Inflammatory macrophage treated with lipopolysaccharide for 4 hours (primary cell): ENCODE data around the gene GTF2E1.
"Not testable (repeated sequence)": the region's sequence is repeated elsewhere in the genome, so short reads cannot be mapped to it uniquely, and the experiment has no call there.

Experiments used
- DNase-seq: peaks from one replicate; pipeline ENCODE4 v3.0.0-alpha.2; 2020

Gene GTF2E1

DNA sequence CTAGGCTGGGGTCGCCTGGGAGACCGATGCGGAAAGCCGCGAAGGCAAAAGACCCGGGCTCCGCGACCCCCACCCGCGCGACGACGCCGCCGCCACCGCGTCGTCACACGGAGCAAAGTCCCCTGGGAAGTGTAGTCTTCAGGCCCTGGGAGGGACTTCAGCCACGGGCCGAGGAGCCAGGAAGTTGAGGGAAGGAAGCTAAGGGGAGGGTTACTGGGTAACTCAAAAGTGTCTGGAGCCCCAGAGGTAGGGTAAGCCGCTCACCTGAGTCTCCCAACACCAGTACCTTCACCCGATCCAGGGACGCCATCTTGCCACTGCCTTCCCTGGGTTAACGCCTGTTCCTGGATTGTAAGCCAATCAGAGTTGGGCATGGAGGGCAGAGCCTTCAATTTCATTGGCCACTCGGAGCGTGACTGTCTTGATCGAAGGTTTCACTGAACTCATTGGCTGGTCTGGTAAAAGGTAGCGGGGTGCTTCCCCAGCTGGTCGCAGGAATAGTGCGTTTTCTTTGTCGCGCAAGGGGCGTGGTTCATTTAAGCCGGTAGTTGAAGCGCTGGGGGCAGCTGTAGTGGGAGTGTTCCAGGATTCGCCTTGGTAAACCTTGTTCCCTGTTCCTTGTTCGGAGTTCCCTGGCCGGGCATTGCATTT is at the start of gene GTF2E1, which contains the start of gene RABL3:
TSS of gene GTF2E1 (plus strand) at position 547 of the 651 bp plus-strand sequence. CDS start 7,809 bp downstream, outside the sequence.
TSS of gene RABL3 (minus strand) at position 319 of the 651 bp plus-strand sequence. CDS start at position 310, 9 bp downstream.
- peak; percentile 99 for DNase-seq

DNA sequence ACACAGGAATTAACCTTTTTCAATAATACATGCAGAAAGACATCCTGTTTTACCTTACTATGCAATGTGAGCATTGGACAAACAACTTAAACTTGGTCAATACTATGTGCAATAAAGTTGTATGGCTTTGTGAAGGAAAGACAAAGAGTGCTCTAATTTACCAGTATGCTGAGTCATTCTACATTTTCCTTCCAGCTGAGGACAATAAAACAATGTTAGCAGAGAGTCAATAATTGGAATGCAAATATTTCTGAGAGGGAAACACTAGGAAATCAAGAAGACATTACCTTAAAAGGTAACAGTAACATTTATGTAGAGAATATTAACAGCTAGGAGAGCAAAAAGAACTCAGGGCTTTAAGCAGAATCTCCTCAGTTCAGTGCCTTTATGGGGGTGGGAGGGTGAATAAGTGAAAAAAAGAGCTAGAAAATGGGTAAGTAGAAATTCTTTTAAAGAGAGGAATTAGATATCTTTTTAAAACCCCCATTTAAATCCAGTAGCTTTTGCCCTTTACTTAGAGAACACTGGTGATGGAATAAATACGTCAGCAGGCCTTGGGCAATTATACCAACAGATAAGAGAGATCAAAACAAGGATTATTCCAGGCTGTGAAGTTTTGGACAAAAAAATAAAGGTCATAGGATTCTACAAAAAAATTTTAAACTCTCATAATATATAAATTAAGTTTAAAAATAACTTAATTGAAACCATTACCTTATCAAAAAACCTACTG is 48.9 kb upstream of the GTF2E1 start:
- no peak for DNase-seq

DNA sequence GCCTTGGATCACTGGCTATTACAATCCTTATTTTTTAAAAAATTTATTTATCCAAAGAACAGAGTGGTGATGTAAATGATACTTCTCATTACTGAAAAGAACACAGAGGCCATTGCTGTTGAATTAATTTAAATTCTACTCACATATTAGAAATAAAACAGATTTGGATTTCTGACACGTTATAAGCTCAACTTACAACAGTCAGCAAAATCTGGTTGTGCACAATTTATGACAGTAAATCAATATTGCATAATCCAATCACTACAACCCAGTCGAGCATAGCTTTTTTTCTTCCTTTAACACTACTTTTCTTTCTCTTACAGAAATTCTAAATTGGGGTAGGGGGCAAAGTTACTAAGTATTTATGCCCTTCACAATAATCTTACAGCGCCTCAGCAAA is 43.2 kb upstream of the GTF2E1 start:
- DNase-seq, result no peak

DNA sequence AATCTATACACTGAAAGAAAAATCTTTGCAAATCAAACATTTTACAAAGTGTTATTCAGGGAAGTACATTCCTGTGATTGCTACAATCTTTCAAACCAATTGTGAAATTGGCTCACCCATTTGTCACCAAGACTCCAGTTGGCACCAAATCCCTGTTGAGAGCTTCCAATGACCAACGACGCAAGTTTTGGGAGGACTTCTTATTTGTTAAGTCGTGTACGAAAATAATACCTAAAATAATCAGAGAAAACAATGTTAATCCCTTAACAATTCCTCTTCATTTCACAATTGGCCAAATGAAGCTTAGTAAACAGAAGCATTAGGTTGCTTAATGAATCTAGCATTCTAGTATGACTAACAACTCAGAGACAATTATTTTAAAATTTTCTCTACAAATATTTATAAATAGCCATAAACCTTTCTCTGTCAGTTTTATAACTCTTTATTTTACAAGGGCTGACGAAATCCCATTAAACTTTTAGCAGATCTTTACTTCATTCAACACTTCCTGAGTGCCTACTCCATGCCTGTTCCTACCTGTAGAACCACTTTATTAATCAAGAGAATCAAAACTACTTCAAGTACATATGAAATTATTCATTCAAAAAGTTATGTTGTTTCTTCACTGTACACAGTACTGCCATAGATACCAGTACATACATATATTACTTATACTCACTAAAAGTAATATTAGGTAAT is 36.5 kb upstream of the GTF2E1 start:
- DNase-seq, result peak; percentile 10

DNA sequence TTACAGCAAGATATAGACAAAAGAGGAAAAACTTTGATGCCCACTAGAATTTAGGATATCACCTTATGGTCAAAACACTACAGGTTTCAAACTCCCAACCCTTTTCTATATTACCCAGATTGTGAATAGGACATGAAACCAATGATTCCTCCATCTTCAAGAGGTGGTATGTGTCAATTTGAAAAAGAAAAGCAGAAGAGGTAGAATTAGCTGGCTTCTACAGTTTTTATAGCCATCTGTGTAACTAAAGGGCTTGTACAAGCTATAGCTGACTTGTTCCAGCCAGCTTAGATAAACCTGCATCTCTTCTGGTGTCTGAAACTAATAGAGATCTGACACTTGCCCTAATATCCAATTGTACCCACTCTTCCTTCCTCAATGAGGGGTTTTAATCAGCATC is 35.6 kb upstream of the GTF2E1 start:
- DNase-seq, result no peak

DNA sequence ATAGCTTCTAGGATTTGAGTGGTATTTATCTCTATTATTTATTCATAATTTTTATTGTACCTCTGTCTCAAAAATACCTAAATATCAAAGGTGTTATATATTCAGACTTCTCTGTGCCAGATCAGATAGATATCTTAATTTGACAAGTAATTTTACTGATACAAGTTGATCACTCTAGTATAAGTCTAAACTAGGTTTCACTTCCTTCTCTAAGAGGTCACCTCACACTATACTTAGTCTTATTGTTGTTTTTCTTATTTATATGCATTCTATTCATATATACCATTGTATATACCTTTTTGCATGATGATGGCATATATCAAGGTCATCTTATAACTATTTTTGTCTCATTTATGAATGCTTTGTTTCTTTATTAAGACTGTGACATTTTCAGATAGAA is 34.1 kb upstream of the GTF2E1 start:
- no peak for DNase-seq

DNA sequence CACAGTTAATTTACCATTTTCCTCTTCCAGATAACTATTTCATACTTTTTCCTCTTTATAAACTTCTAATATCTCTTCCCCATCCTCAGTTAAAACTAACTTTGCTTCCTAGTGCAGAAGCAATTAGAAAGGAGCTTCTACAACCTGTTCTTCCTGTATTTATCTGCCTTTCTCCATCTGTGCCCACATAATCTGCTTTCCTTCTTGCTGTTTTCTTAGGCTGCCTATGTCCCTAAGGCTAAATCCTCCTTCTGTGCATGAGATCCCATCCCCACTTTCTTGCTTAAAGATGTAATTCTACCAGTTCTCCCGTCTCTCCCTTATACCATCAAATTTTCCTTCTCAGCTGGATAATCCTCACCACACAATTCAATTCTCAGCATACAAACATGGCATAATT is 32.2 kb upstream of the GTF2E1 start:
- DNase-seq, result no peak

DNA sequence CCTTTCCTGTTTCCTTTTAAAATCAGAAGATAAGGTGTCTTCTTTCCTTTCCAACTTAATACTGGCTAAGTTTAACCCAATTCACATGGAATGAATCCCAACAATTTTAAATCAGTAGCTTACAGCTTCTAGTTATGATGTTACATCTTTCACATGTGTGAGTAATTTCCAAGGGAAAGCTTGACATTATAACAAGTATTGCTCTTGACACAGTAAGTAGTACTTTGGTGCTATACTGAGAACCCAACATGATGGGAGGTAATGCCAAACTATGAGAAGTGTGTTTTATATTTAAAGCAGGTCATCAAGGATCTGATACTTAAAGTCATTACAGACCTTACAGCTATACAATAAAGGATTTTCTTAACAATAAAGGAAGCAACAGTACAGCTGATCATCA is 29.3 kb upstream of the GTF2E1 start:
- no peak for DNase-seq

DNA sequence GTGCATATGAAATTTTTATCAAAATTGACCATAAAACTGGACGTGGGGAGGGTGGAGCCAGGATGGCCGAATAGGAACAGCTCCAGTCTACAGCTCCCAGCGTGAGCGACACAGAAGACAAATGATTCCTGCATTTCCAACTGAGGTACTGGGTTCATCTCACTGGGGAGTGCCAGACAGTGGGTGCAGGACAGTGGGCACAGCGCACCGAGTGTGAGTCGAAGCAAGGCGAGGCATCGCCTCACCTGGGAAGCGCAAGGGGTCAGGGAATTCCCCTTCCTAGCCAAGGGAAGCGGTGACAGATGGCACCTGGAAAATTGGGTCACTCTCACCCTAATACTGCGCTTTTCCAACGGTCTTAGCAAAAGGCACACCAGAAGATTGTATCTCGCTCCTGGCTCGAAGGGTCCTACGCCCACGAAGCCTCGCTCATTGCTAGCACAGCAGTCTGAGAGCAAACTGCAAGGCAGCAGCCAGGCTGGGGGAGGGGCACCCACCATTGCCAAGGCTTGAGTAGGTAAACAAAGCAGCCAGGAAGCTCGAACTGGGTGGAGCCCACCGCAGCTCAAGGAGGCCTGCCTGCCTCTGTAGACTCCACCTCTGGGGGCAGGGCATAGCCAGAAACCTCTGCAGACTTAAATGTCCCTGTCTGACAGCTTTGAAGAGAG is 23.2 kb upstream of the GTF2E1 start:
- not testable (repeated sequence) for DNase-seq

DNA sequence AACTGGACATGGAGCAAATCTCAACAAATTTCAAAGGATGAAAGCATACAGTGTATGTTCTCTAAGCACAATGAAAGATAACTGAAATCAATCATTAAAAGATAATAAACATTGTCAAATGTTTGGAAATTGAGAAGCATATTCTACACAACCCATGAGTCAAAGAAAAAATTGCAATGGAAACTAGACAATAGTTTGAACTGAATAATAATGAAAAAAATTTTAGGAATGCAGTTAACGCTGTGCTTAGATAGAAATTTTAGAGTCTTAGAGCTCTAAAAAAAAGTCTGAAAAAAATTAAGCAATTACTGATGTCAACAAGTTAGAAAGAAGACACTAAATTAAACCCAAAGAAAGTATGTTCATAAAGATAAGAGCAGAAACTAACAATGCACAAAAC is 15.8 kb upstream of the GTF2E1 start:
- no peak for DNase-seq

DNA sequence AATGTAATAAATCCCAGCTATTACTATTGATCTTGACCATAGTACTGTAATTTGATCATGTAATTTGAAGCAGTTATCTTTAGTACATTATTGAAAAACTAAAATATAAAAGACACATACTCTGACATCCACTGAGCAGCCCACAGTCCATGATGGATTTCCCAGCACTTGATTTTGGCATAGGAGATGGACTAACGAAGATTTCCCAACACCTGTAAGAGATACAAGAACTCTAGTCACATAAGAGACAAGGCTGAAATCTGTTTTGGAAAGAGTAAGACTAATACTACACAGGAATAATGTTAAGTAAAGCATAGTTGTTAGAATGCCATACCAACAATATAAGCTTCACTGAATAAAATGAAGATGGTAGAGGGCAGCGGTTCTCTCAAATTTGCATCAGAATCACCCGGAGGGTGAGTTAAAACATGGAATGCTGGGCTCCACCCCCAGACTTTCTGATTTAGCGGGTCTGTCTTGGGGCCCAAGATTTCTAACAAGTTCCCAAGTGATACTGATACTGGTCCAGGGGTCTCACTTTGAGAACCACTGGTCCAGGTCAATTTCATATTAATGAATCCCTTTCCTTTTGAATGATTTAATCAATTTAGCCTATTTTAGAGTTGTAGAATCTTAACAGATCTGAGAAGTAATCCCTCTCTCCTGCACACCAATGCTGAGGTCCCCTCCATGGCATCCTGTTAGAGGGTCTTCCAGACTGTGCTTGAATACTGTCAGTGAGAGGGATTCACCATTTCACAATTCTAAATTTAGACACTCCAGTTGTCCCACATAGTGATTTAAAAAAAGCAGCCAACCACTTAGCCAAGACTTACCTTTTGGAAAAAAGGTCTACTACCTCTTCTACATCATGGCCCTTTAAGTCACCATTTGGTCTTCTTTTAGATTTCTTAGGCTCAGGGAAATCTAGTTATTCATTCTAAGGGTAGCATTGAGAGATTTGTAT is 11.7 kb upstream of the GTF2E1 start:
- no peak for DNase-seq

DNA sequence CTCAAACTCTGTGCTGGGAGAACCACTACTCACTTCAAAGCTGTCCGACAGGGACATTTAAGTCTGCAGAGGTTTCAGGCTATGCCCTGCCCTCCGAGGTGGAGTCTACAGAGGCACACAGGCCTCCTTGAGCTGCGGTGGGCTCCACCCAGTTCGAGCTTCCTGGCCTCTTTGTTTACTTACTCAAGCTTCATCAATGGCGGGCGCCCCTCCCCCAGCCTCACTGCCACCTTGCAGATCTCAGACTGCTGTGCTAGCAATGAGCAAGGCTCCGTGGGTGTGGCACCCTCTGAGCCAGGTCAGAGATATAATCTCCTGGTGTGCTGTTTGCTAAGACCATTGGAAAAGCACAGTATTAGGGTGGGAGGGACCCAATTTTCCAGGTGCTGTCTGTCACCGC is 4.5 kb upstream of the GTF2E1 start:
- not testable (repeated sequence) for DNase-seq

DNA sequence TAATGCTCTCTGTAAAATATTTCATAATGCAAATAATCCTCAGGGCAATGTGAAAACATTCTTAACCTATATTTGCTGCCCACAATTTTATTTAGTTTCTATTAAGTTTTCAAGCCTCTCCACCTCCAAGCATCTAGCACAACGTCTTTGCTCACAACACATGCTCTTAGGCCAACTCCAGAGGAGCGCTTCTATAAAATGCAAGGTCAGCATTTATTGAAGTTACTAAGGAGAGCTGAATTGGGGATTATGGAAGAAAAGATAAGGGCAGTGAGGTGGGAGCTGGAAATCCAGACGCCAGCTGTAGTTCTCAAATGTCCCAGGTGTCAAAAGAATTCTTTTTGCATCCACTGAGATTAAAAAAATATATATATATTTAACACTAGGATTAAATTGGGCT is 1.2 kb upstream of the GTF2E1 start:
- DNase-seq, result no peak

DNA sequence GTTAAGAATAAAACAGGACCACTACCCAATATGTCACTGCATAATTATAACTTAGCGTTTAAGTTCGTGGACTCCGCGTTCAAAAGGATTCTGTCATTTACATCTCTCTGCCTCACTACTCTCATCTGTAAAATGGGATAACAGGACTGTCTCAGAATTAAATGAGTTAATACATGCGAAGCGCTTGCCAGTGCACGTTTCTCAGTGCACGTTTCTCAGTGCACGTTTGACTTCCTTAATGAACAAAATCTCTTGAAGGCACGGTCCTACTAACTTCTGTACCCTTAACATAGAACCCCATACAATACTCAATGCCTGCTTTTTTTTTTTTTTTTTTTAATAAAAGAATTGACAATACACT is 727 bp upstream of the GTF2E1 start:
- DNase-seq, result peak; percentile 29

DNA sequence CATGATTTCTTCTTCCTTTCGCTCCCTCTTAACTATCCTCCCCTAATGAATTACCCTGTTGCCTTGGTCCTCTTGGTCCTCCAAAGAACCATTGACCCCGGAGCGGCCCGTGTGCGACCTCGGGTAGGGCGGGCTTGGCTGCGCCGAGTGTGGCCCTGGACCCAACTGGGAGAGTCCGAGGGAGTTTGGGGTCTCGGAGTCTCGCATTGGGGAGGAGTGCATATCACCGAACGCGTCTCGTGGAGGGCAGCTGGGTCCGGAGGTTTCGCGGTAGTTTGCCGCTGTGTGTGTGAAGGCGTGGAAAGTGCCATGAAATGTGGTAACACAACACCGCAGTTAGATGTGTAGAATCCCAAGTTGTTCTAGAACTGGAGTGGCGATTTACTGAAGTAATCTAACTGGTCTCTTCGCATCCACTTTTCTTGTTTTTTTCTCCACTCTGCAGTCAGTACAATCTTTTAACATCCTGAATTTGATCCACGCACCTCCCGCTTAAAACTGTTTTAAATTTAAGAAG is 363 bp downstream of the GTF2E1 start:
- peak; percentile 35 for DNase-seq

DNA sequence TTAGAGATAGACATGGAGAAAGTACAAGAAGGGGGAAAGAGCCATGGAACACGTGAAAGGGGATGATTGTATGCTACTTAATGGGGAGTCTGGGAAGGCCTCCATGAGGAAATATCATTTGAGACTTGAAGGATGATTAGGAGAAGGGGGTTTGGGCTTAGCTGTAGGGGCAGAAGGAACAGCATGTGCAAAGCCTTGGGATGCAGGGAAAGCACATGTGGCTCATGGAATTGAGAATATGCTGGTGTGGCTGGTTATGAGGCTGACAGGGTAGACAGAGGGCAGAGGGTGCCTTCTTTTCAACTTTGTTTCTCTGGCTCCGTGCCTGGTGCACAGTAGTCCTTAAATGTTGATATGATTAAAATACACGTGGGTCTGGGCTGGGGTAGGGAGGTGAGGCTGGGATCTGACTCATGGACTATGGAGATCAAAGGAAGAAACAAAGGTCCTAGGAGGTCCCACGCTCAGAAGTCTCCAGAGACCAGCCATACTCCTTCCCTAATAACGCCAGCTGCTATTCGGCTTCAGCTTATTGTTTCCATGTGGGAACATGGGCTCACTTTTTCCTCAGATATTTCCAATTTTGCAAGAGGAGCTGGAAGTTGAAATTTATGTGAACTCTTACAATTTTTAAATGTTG is 1.1 kb downstream of the GTF2E1 start:
- DNase-seq, result no peak

DNA sequence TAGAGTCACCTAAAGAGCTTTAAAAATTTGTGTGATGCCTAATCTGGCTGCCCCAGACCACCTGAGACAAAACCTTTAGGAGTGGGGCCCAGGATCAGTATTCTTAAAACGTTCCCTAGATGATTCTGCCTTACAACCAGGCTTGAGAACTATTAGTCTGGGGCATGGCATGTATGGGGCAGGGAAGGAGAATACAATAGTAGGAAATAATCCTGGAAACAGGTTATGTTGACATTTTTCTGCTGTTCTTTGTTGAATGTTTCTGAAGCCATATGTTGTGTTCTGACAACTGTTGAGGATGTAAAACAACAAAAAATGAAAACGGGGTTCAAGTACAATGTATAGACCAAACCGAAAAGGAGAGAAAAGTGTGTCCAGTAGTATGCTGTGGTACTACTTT is 2.9 kb downstream of the GTF2E1 start:
- DNase-seq, result no peak

DNA sequence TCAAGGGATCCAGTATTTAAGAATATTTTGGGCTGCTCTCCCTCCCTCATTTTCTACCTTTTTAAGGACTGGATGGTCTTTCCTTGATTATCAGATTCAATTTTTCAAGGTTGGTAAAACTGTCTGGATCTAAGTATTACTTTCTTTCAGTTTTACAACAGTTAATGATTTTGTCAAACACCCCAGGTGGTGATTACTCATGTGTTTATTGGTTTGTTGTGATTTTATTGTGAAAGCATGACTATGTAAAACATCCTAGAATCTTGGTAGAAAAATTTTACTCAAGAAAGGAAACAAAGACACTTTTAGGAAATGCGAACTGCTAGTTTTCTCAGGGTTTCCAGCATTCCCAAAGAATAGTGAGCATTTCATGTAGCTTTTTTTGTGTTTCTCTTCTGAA is 7.3 kb downstream of the GTF2E1 start:
- DNase-seq, result no peak

DNA sequence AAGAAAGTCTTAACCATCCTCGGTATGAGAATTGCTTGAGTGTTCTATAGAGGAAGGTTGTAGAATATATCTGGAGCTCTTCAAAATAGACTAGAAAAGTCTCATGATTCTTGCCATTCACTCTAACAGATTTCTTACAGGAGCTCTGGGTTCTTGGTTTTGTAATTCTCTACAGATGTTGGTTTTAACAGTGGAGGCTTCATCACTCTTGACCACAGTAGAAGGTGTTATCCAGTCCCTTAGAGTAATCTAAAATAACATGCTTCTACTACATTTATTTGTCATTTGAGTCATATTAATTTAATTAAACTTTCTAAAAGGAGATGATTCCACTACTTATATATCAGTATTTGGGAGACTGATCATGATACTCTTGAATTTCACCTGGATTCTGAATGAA is 9.7 kb downstream of the GTF2E1 start:
- no peak for DNase-seq

DNA sequence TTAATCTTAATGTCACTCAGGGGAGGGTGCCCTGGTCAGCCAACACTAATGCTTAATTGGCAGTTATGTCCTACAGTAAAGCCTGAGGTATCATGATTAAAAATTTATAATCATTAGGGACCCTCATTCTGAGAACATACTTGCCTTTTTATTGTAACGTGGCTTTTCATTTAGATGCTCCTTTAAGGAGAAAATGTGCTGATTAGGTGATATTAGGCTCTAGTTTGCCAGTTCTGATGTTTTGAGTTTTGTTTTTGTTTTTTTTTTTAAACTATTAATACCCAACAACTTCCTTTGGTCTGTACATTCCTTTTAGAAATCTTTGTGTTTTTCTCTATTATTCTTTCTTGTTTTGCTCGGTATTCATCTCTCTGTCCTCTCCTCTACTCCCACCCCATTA is 10.3 kb downstream of the GTF2E1 start:
- no peak for DNase-seq

DNA sequence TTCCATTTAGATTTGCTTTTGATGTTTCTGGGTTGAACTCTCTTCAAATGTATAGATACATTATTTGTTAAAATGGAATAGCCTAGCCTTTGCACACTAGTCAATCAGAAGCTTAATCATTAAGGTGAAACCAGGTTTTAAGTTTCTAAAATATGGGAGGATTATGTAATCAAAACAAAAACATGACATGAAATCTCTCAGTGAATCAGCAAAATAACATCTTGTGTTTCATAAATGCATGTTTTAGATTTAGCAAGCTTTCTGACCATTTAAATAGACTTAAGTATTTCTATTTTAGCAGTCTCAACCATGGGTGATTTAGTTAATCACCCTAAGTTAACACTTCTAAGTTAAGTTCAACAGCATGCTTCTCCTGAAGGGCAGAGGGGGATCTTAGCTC is 11.3 kb downstream of the GTF2E1 start:
- DNase-seq, result no peak

DNA sequence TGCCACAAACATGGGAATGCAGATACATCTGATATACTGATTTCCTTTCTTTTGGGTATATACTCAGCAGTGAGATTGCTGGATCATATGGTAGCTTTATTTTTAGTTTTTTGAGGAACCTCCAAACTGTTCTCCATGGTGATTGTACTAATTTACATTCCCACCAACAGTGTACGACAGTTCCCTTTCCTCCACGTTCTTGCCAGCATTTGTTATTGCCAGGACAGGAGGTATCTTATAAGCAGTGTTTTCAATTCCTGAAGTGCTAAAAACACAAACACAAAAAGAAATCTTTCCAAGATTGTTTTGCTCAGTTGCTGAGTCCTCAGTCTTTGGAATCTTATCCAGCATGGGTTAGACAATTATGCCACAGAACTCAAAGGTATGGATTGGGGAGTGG is 13.5 kb downstream of the GTF2E1 start:
- DNase-seq, result peak; percentile 23
